Measurements from ENCODE around the gene ARHGAP27. TPM values are rescaled to one million over a fixed set of nuclear protein-coding genes. Genes with fewer than 3 reads are reported as not detected.

The ARHGAP27 gene
- total RNA-seq, 1 experiment from 2014 or later = 39.2 TPM

DNA sequence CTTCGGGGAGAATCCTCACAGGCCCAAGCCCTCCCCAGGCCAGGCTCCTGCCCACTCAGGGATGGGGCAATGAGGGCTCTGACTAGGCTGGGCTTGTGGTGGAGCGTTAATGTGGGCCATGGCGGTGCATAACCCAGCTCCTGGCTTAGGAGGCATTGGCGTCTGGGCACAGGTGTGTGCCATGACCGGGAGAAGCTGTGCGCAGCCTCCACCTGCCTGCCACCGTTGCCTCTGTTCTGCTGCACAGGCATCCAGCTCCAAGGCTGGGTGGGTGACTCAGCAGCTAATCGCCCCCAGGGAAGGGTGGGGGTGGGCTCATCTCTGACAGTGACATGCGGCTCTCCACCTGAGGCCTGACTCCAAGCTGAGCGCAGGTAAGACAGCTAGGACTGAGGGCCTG, 3.5 kb upstream of the ARHGAP27 start:
- BruUV-seq (replicated peaks) = no TSS peak
- no peak overlapping the region for H3K27ac ChIP-seq (ENCODE audit: low read length)

DNA sequence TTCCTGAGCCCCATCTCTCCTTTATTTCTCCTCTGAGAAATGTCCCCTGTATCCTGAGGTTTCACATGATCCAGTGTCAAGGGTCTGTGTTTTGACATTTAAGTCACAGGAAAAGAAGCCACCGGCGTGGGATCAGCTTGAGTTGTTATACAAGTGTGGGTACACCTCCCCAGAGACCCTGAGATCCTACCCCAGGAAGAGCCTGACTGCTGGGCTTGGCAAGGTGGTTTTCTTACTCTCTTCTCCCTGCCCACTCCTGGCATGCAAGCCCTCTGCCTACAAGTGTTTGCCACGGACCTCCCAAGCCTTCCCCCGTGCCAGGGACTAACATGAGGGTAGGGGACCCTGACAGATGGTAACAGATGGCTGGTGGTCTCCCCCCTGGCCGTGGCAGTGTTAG, 2.8 kb upstream of the ARHGAP27 start:
- ChIA-PET POLR2A (no interaction called here), CTCF (no interaction called here)
- Histone ChIP-seq H3K36me3 (ENCODE audit: control insufficient read depth, insufficient read depth, low read length) (no peaks in the 10 kb centered on the region; the same call in 1 of the 2 replicates), H3K4me1 (ENCODE audit: control insufficient read depth, insufficient read depth, low read length) (peaks cover 7% of the 10 kb centered on the region), H3K27ac (ENCODE audit: low read length) (no peak overlapping the region), H3K9me3 (ENCODE audit: control insufficient read depth, insufficient read depth, low read depth, low read length) (no peaks in the 10 kb centered on the region), H3K4me3 (ENCODE audit: low read depth in 2 of 2, low read length in 2 of 2) (no peak overlapping the region), H3K27me3 (ENCODE audit: control insufficient read depth, insufficient read depth, low read length) (no peaks in the 10 kb centered on the region)
- TF ChIP-seq POLR2AphosphoS5 (IDR thresholded peaks at IDR 0.05; ENCODE audit: low read depth, low read length) = no peak
- TF ChIP-seq CTCF (IDR thresholded peaks at IDR 0.05) = no peak
- TF ChIP-seq SIN3A (IDR thresholded peaks at IDR 0.05; ENCODE audit: borderline replicate concordance, insufficient read depth, low read depth, low read length) = no peak
- no peak for TF ChIP-seq TCF7L2 (IDR thresholded peaks at IDR 0.05; ENCODE audit: low read depth, low read length)
- TF ChIP-seq REST (IDR thresholded peaks at IDR 0.05; ENCODE audit: insufficient read depth in 1 of 2, low read depth in 2 of 2, low read length in 1 of 2) = no peak
- in situ Hi-C loops (cut with HindIII; ENCODE audit: low pct_unique_long_range_greater_than_20kb, low sequenced_read_pairs) = no loop called here
- no TSS peak for BruUV-seq (replicated peaks)
- intact Hi-C loops (cut with micrococcal nuclease; ENCODE audit: unreplicated experiment) = no loop called here
- DNase-seq (ENCODE audit: low read depth, low spot score) (no peak), ATAC-seq (no peak)

More for the DNA sequence above, 3.5 kb upstream of the ARHGAP27 start:
- intact Hi-C loops (cut with micrococcal nuclease; ENCODE audit: unreplicated experiment) (no loop called here), in situ Hi-C loops (cut with HindIII; ENCODE audit: low pct_unique_long_range_greater_than_20kb, low sequenced_read_pairs) (no loop called here)
- no peak overlapping the region for H3K4me3 ChIP-seq (ENCODE audit: low read depth in 2 of 2, low read length in 2 of 2)
- DNase-seq (ENCODE audit: low read depth, low spot score) (no peak), ATAC-seq (no peak)
- ChIA-PET POLR2A (no interaction called here), CTCF (no interaction called here)
- H3K27me3 ChIP-seq (ENCODE audit: control insufficient read depth, insufficient read depth, low read length) = no peaks in the 10 kb centered on the region
- no peaks in the 10 kb centered on the region; the same call in 1 of the 2 replicates for H3K36me3 ChIP-seq (ENCODE audit: control insufficient read depth, insufficient read depth, low read length)
- no peaks in the 10 kb centered on the region for H3K9me3 ChIP-seq (ENCODE audit: control insufficient read depth, insufficient read depth, low read depth, low read length)
- TF ChIP-seq TCF7L2 (IDR thresholded peaks at IDR 0.05; ENCODE audit: low read depth, low read length) (no peak), CTCF (IDR thresholded peaks at IDR 0.05) (no peak), POLR2AphosphoS5 (IDR thresholded peaks at IDR 0.05; ENCODE audit: low read depth, low read length) (no peak), SIN3A (IDR thresholded peaks at IDR 0.05; ENCODE audit: borderline replicate concordance, insufficient read depth, low read depth, low read length) (no peak), REST (IDR thresholded peaks at IDR 0.05; ENCODE audit: insufficient read depth in 1 of 2, low read depth in 2 of 2, low read length in 1 of 2) (no peak)
- H3K4me1 ChIP-seq (ENCODE audit: control insufficient read depth, insufficient read depth, low read length) = peaks cover 7% of the 10 kb centered on the region
